GM18873 (cell line): ENCODE data around the gene HDAC4.

Experiments used
- ATAC-seq: cut with Tn5 transposase; IDR thresholded peaks from one replicate; pipeline ENCODE4 v1.9.1; 2021; ENCODE audit warnings: mild to moderate bottlenecking, moderate library complexity, moderate number of reproducible peaks; ENCODE audit not compliant: unreplicated experiment, low FRiP score

Gene HDAC4

GRCh38 chr2:239138610-239139009, 262.2 kb downstream of the HDAC4 start:
- ATAC-seq = no peak

- no peak for ATAC-seq
Measured at GRCh38 chr2:239137898-239138283, 262.9 kb downstream of the HDAC4 start.

DNA sequence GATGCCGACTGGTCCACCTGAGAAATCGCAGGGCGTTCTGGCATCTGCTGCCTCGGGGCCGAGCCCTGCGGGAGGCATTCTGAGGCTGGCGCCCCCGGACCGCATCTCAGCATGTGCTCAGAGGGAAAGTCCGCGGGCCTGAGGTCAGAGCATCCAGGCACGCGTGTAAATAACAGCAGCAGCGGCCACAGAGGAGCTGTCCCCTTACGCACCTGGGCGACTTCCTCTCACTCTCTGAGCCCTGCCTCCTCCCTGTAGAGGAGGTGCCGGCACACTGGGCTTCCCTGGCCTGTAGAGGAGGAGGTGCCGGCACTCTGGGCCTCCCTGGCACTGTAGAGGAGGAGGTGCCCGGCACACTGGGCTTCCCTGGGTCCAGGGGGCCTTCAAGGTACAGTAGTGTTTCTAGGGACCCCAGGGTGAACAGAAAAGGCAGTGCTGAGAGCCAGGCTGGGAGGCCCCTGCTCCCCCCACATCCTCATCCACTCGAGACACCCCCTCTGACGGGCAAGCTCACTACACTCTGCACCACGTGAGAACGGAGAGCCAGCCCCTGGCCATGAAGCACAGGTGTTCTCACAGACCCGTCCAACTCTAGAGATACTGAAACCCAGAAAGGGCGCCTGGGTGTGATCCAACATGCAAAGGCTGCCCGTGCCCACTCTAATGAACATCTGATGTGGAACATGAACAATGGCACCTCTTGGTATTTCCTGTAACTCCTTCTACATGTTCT, 263.5 kb downstream of the HDAC4 start:
- no peak for ATAC-seq

GRCh38 chr2:239136762-239137161, 264.1 kb downstream of the HDAC4 start:
- ATAC-seq = no peak

GRCh38 chr2:239136203-239136602, 264.6 kb downstream of the HDAC4 start:
- no peak for ATAC-seq

GRCh38 chr2:239135531-239135930, 265.3 kb downstream of the HDAC4 start:
- no peak for ATAC-seq

DNA sequence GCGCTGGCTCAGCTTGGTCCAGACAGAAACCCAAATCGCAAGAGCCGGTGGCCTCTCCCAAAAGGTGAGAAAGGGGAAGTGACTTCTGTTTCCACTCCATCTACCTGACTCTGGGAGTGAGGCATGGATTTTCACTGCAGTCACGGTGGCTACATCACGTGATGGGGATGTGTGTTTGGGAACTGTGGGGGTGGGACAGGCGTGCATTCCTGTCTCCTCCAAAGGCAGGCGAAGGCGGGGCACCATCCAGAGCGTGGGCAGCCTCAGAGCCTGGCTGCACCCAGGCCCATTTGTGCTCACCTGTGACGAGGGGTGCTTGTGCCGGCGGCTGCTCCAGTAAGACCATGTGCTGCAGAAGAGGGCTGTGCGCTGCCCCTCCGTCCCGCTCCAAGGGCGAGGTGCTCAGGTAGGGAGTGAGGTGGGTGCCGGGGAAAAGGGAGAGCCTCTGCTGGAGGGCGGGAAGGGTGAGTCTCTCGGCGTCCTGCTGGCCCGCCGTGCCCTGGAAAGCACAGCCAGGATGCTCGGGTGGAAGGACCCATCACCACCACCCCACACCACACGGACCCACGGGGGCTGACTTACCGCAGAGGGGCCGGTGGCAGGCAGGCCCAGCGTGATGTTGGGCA, 266.8 kb downstream of the HDAC4 start:
- no peak for ATAC-seq

DNA sequence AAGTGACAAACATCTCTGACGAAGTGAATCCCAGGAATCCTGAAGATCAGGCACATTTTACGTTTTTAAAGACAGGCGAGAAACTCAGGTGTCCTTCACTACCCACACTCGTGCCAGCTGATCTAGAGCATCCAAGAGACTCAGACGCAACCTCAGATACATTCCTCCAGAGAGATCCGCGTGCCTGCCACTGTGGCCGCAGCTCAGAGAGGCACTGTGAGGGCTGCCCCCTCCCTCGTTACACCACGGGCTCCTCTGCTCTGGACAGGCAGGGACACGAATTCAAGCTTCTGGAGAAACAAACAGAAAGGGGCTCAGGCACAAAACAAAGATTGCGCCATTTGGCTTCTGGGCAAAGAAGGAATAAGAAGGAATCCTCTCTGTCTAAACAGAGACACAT, 268.0 kb downstream of the HDAC4 start:
- ATAC-seq = no peak

DNA sequence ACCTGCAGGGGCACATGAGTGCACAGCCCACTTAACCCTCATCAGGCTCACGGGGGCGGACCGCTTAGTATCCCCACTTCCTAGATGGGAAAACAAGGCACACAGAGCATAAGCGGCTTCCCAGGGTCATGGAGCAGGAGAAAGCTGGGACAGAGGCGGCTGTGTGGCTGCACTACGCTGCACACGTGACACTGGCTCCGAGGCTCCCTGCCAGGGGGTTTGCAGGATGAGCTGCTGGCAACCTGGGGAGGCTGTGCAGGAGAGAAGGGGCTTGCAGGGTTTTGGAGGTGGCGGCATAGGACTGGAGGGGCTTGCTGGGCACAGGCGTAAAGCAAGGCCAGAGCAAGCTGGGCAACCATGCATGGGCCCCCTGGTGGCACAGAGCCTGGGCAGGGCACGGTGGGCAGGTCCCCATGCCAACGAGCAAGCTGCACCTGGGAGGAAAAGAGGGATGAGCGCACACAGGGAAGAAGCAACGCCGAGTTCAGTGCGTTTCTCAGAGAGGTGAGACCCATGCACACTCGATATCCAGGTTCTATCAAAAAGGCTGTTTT, 268.6 kb downstream of the HDAC4 start:
- ATAC-seq = no peak

- no peak for ATAC-seq
Measured at GRCh38 chr2:239131521-239131920, 269.3 kb downstream of the HDAC4 start.

DNA sequence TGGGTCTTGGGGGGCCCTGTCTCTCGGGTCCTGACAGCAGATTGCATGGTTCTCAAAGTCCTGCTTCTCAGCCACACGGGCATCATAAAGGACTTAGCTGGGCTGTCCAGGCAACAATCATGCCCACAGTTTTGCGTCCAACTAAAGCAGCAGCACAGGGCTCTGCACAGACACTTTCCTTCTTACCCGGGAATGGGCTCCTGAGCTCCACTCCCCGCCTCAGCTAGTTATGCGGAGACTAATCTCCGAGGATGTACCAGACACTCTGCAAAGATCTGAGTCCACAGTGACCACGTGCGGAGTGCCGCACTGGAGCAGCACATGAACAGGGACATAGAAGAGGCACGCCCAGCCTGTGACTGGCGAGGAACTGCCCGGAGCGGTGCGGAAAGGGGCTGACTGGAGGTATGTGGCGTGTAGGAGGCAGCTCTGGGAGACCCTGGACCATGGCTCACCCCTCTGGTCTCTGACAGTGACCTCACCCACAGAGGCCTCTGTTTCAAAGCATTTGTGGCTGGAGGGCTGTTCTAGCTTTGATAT, 270.0 kb downstream of the HDAC4 start:
- no peak for ATAC-seq

GRCh38 chr2:239130041-239130440, 270.8 kb downstream of the HDAC4 start:
- no peak for ATAC-seq

DNA sequence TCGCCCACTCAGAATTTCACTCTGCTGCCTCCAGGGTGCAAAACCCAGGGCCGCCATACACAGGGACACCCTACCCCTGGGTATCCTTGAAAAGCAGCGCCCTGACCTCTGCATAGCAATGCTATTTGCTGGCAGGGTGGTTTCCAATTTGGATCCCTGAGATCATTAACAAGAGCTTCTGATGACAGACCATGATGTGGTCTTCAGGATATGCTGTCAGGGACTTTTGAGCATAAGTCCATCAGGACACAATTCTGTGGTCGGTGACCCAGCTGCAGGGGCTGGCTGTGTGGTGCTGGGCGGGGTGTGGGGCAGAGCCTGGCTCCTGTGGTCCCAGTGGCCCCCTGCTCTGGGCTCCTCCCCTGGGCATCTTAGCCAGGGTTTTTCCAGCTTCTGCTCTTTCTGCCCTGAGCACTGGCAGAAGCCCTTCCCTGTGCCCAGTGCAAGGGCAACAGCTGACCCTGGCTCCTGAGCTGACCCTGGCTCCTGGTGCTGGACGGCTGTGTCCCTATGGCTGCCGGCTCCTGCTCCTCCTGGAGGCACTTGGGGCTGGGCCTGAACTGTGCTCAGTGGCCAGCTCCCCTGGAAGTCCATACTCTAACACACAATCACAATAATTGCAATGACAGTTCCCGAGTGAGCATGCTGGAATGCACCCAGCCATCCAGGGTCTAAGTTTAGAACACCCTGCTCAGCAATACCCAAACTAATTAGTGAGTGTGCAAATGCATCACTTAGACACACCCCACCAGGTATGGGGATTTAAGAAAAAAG, 271.5 kb downstream of the HDAC4 start:
- ATAC-seq = no peak

GRCh38 chr2:239128706-239129105, 272.1 kb downstream of the HDAC4 start:
- no peak for ATAC-seq

GRCh38 chr2:239127513-239127912, 273.3 kb downstream of the HDAC4 start:
- ATAC-seq = no peak

GRCh38 chr2:239125726-239126675, 274.8 kb downstream of the HDAC4 start:
- no peak for ATAC-seq

GRCh38 chr2:239124152-239124899, 276.5 kb downstream of the HDAC4 start:
- no peak for ATAC-seq

- no peak for ATAC-seq
Measured at GRCh38 chr2:239122421-239123110, 278.3 kb downstream of the HDAC4 start.

DNA sequence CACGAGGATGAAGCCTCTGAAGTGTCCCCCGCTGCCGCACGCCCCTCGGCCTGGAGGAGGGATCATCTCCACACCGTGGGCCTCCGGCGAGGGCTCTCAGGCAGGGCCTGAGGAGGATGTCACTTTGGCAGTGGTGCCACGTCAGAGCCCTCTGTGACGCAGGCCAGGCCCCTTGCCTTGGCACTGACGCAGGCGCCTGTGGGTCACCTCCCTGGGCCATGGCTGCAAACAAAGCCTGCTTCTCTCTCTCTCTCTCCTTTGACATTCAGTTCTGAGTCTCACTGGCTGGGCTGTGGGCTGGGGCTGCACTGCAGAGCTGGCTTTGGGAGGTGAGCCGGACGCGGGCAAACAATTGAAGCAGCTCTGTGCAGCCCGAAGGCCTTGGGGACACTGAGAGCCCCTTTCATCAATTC, 279.2 kb downstream of the HDAC4 start:
- ATAC-seq = no peak
